PC-9 (cell line): ENCODE measurements around the gene CD209. TPM values are rescaled to one million over a fixed set of nuclear protein-coding genes. Genes with fewer than 3 reads are reported as not detected.

Experiments used
- BruUV-seq: library from RNA; stranded (reverse); fragments of 400-500 nt; replicated peaks from 2 replicates; lab custom pipeline; 2021; lab: Mats Ljungman, UMichigan
- CTCF ChIA-PET: fragments of 300-600 bp; sonication (Branson Sonifier 250); formaldehyde crosslinking; loops from one replicate; lab custom pipeline; 2022; ENCODE audit warnings: antibody characterized with exemption; lab: Charles Lee
- POLR2A ChIA-PET: fragments of 300-600 bp; sonication (Branson Sonifier 250); formaldehyde crosslinking; loops from one replicate; lab custom pipeline; 2022; ENCODE audit warnings: antibody characterized with exemption; ENCODE audit not compliant: unreplicated experiment; lab: Charles Lee
- DNase-seq, 2 experiments: peaks; one replicate each; pipeline versions ENCODE4 v3.0.0 to v3.0.0-alpha.2; 2015 to 2022; ENCODE audit warnings: mixed read lengths in 1 of 2
- H2AFZ ChIP-seq: fragments of 200-600 bp; sonication (generic); 2 replicates; pipeline ENCODE4 v1.8.1; 2017; ENCODE audit warnings: antibody characterized with exemption
- H3F3A ChIP-seq: fragments of 200-600 bp; sonication (generic); 2 replicates; pipeline ENCODE4 v1.8.1; 2017; ENCODE audit warnings: antibody characterized with exemption, mild to moderate bottlenecking, low read depth; ENCODE audit not compliant: insufficient read depth
- H3K27ac ChIP-seq: fragments of 200-600 bp; sonication (generic); 2 replicates; pipeline ENCODE4 v1.6.1; 2016; ENCODE audit warnings: mixed run types
- H3K27me3 ChIP-seq: fragments of 200-600 bp; sonication (generic); 2 replicates; pipeline ENCODE4 v1.6.1; 2016; ENCODE audit warnings: low read depth, mixed run types; ENCODE audit not compliant: insufficient read depth
- H3K36me3 ChIP-seq: fragments of 200-600 bp; sonication (generic); 2 replicates; pipeline ENCODE4 v1.6.1; 2016; ENCODE audit warnings: low read depth, mixed run types
- H3K4me1 ChIP-seq: fragments of 200-600 bp; sonication (generic); replicated peaks from 2 replicates; pipeline ENCODE4 v1.6.1; 2016; ENCODE audit warnings: mixed run types; ENCODE audit not compliant: insufficient read depth
- H3K4me2 ChIP-seq: fragments of 200-600 bp; sonication (generic); 2 replicates; pipeline ENCODE4 v1.6.1; 2017; ENCODE audit warnings: mixed run types
- H3K4me3 ChIP-seq: fragments of 200-600 bp; sonication (generic); 2 replicates; pipeline ENCODE4 v1.6.1; 2016; ENCODE audit warnings: mixed run types
- H3K79me2 ChIP-seq: fragments of 200-600 bp; sonication (generic); 2 replicates; pipeline ENCODE4 v1.6.1; 2017; ENCODE audit warnings: low read depth, mixed run types
- H3K9me2 ChIP-seq: fragments of 200-600 bp; sonication (generic); 2 replicates; pipeline ENCODE4 v1.8.1; 2017; ENCODE audit warnings: mild to moderate bottlenecking; ENCODE audit not compliant: insufficient read depth
- H3K9me3 ChIP-seq: fragments of 200-600 bp; sonication (generic); 2 replicates; pipeline ENCODE4 v1.8.1; 2016; ENCODE audit warnings: low read depth; ENCODE audit not compliant: insufficient read depth
- H4K20me1 ChIP-seq: fragments of 200-600 bp; sonication (generic); 2 replicates; pipeline ENCODE4 v1.8.1; 2017; ENCODE audit not compliant: insufficient read depth
- CTCF ChIP-seq: fragments of 200-600 bp; sonication (generic); conservative IDR thresholded peaks from 2 replicates; pipeline ENCODE4 v1.6.1; 2017; ENCODE audit warnings: mixed run types, antibody characterized with exemption, mild to moderate bottlenecking, moderate library complexity
- EZH2 ChIP-seq: fragments of 200-600 bp; sonication (generic); IDR thresholded peaks from 2 replicates; pipeline ENCODE4 v1.8.0; 2017; ENCODE audit warnings: antibody characterized with exemption, low read depth
- intact Hi-C: fragments of 100-400 bp; cut with micrococcal nuclease; formaldehyde crosslinking; loops from one replicate; pipeline ENCODE4 v1.10.0; 2022; ENCODE audit not compliant: unreplicated experiment
- total RNA-seq: library from RNA; stranded (reverse); gene quantifications from 2 replicates; pipeline ENCODE4 v1.2.3, GENCODE V29; 2021

The CD209 gene
- total RNA-seq, 1 experiment from 2014 or later, result not detected

GRCh38 chr19:7739801-7740681 is 7.3 kb downstream of the CD209 start:
- Histone ChIP-seq H3F3A (no peaks in the 10 kb centered on the region), H3K27ac (no peak overlapping the region), H3K9me2 (no peaks in the 10 kb centered on the region), H3K4me2 (peak overlapping the region; percentile 26; the same call in 1 of the 2 replicates), H3K4me3 (no peak overlapping the region), H3K9me3 (no peaks in the 10 kb centered on the region), H3K79me2 (no peaks in the 10 kb centered on the region), H3K4me1 (no peaks in the 10 kb centered on the region), H2AFZ (0 out of 2 replicates have a peak overlapping the region, but pooled peaks have one; percentile 36), H4K20me1 (no peaks in the 10 kb centered on the region), H3K27me3 (peaks cover 66% of the 10 kb centered on the region), H3K36me3 (no peaks in the 10 kb centered on the region)
- ChIA-PET POLR2A (no interaction called here), CTCF (no interaction called here)
- BruUV-seq, result no TSS peak
- intact Hi-C loops, result no loop called here
- no peak for TF ChIP-seq EZH2
- peak in 1 of 2 experiments; percentile 26 for DNase-seq

- Histone ChIP-seq H3K36me3 (no peaks in the 10 kb centered on the region), H3K4me1 (peaks cover 2% of the 10 kb centered on the region), H3K27ac (no peak overlapping the region), H2AFZ (no peak overlapping the region), H4K20me1 (no peaks in the 10 kb centered on the region), H3K9me3 (no peaks in the 10 kb centered on the region), H3F3A (no peaks in the 10 kb centered on the region), H3K27me3 (peaks cover 60% of the 10 kb centered on the region), H3K4me2 (no peak overlapping the region), H3K79me2 (no peaks in the 10 kb centered on the region), H3K4me3 (no peak overlapping the region), H3K9me2 (no peaks in the 10 kb centered on the region)
- POLR2A ChIA-PET, result no interaction called here
- no TSS peak for BruUV-seq
- no peak for DNase-seq
- CTCF ChIA-PET, result no interaction called here
- intact Hi-C loops, result no loop called here
- TF ChIP-seq EZH2 (no peak), CTCF (no peak)
Observed at GRCh38 chr19:7739211-7739755, 8.1 kb downstream of the CD209 start.

GRCh38 chr19:7738023-7738422 is 9.3 kb downstream of the CD209 start:
- DNase-seq, result no peak
- POLR2A ChIA-PET, result no interaction called here
- intact Hi-C loops, result no loop called here
- no peaks in the 10 kb centered on the region for H4K20me1 ChIP-seq
- CTCF ChIA-PET, result no interaction called here
- peaks cover 47% of the 10 kb centered on the region for H3K27me3 ChIP-seq
- H3K4me1 ChIP-seq, result peaks cover 7% of the 10 kb centered on the region
- no peaks in the 10 kb centered on the region for H3K9me3 ChIP-seq
- H3F3A ChIP-seq, result no peaks in the 10 kb centered on the region
- H3K79me2 ChIP-seq, result no peaks in the 10 kb centered on the region
- H3K4me2 ChIP-seq, result no peak overlapping the region
- no peaks in the 10 kb centered on the region for H3K9me2 ChIP-seq
- H3K36me3 ChIP-seq, result no peaks in the 10 kb centered on the region
- no peak overlapping the region for H3K27ac ChIP-seq
- TF ChIP-seq CTCF (no peak), EZH2 (no peak)
- no peak overlapping the region for H3K4me3 ChIP-seq
- BruUV-seq, result no TSS peak
- H2AFZ ChIP-seq, result no peak overlapping the region
